CD4-positive, alpha-beta T cell treated with Interleukin-15 for 4 hours (primary cell): ENCODE data around the gene TSC22D1.
"Not testable (repeated sequence)": the region's sequence is repeated elsewhere in the genome, so short reads cannot be mapped to it uniquely, and the experiment has no call there.

Source experiments
- DNase-seq: peaks from one replicate; pipeline ENCODE4 v3.0.0-alpha.2; 2020; ENCODE audit warnings: low spot score

Gene TSC22D1

DNA sequence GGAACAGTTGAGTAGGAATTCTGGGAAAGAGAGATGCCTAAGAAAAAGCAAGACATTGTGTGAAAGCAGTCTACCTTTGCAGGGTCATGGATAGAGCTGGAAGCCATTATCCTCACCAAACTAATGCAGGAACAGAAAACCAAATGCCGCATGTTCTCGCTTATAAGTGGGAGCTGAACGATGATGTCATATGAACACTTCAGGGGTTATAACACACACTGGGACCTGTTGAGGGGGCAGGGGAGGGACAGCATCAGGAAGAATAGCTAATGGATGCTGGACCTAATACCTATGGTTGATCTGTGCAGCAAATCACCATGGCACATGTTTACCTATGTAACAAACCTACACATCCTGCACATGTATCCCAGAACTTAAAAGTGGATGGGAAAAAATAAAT, 69.9 kb downstream of the TSC22D1 start:
- no peak for DNase-seq

DNA sequence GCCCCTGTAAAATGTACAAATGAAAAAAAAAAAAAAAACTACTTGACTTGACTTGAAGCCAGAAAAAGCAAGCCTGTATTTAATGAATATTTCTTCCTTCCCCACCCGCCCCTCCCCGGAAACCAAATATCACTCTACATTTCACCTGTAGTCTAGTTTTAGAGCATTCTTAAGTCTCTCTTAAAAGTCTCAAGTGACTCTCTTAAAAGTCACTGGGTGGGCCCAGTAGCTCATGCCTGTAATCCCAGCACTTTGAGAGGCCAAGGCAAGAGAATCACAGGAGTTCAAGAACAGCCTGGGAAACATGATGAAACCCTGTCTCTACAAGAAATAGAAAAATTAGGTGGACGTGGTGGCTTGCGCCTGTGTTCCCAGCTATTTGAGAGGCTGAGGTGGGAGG, 72.0 kb downstream of the TSC22D1 start:
- DNase-seq: no peak

DNA sequence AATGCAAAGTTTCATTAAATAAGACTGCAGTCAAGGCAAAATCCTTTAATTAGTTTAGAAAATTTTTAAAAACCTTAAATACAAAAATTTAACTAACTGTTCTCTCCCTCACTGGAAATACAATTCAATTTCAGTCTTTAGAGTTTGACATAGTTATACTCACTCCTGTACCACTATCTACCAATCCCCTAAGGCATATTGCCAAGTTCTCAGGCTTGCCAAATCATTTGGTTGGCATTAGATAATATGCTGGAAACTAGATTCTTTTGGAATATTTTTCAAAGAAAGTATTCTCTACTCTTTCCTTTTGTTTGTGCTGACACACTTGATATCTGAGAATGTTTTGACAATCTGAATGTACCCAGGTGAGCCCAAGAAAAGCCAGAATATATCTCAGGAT, 77.2 kb downstream of the TSC22D1 start:
- no peak for DNase-seq

DNA sequence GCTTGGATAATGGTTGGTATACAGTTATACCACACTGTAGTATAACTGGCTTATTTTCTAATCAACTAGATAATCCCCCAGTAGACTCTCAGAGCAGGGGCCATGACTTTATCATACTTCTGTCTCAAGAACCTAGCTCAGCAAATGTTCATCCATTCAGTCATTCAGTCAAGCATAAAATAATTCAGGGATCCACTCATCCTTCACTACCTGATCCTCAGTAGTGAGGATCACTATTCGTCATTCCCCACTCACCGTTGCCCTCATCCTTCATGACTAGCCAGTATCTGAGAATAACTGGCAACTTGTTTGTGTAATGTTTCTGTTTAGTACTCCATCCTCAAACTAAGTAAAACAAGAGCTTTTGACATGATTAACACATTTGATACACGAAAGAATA, 77.6 kb downstream of the TSC22D1 start:
- no peak for DNase-seq

DNA sequence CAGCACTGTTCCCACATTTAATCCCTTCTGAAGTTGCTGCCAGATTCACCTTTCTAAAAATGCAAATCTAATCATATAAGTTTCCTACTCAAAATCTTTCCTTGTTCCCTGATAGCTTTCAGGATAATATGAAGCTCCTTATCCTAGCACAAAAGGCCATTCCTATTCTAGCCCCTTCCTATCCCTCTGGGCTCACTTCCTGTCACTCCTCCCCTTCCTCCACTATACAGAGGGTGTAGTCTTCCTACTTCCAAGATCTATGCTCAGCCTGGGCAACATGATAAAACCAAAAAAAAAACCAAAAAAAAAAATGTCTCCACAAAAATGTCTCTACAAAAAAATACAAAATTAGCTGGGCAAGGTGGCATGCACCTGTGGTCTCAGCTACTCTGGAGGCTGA, 78.3 kb downstream of the TSC22D1 start:
- DNase-seq: no peak

DNA sequence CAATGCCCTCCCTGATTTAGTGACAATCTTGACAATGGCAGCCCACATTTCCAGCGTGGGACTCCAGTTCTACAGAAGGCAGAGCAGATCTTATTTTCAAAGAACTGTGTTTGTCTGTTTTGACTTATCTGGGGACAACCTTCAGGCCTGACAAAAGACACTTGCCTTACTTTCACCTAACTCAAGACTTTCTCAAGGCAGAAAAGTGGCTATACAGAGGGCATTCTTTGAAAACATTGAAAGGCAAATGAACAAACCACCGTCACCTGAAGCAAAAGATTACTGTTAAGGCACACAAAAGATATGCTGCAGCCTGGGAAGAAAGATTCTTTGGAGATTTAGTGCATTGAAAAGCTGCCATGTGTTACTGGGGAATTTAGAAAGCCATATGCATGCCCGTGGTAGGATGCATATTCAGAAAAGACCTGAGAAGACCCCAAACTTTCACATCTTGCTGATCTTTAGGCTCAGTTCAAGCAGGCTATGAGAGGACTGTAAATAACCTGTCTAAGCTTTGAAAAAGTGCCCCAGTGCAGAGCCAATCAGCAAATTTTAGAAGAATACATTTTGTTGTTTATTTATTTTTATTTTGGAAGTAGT, 82.8 kb downstream of the TSC22D1 start:
- DNase-seq: no peak

DNA sequence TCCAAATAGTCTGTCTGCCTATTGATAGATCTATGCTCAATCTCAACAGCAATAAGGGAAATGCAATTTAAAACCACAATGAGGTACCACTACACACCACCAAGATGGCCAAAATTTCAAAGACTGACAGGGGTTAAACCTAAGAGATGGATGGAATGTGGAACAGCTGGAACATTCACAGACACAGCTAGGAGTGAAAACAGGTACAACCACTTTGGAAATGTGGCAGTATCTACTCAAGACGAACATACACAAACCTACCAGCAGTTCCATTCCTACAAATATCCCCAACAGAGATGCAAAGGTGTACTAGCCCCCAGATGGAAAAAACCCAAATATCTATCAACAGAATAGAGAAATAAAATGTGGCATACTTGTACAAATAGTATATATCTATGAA, 86.4 kb downstream of the TSC22D1 start:
- no peak for DNase-seq

DNA sequence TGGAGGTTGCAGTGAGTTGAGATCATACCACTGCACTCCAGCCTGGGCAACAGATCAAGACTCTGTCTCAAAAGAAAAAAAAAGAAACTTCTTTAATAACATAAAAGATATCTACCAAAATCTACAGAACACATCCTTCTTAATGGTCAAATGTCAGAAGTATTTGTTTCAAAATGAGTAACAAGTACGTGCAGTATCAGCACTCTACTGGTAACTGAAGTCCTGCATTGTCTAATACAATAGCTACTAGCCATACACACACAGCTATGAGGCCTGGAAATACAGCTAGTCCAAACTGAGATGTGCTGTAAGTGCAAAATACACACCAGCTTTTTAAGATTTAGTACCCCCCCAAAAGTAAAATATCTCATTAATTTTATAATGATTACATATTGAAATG, 88.1 kb downstream of the TSC22D1 start:
- DNase-seq: no peak

DNA sequence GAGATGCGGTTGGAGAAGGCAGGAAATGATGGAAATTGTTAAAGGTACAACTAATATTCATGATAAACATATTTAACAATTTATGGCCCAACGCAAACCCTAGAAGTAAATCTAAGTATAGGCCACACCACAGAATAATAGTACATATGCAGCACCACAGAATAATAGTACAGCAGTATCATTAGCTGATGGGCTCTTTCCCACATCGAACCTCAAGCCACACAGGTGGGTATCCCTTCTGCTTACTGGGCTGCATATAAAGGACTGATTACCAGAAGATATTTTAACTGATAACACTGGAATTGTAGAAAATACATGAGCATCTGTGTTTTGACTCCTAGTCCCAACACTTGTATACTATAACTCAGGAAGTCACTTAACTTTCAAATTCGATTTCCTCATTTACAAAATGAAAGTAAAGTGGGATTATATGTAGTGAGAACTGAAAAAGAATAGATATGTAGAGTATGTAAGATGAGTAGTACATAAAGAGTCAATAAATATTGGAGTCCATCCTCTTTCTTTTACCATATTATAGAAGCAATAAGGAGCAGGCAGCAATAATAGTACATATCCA, 91.5 kb downstream of the TSC22D1 start:
- DNase-seq: no peak

DNA sequence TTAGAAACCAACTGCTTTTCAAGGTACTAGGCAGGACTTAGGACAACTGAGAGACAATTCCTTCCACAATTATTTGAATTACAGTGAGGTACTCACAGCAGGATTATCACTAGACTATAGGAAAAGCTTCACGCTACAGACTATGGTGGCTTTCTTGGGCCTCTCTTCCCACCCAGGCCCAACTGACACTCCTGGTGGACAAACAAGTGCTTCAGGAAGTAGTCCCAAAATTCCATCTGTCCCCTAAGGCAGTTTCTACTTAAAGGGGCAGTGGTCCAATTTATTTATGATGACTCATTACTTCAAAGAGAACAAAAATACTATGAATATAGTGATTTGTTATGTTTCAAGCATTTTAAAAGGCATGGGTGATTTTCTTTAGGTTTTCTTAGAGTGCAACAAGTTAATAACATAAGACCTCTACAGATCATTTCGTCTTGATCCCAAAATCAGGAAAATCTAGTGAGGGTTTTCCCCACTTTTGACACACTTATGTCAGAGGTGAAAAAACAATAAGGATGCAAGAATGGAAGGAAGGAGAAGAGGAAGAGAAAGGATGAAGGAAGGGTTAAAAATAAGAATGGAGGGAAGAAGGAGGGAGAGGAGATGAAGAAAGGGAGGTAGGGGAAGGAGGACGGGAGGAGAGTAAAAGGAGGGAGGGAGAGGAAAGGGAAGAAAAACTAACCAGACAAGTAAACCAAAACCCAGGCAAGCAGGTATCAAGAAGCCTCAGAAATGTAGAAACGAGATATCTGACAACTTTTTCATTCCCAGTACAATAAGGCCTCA, 101.8 kb downstream of the TSC22D1 start:
- no peak for DNase-seq

DNA sequence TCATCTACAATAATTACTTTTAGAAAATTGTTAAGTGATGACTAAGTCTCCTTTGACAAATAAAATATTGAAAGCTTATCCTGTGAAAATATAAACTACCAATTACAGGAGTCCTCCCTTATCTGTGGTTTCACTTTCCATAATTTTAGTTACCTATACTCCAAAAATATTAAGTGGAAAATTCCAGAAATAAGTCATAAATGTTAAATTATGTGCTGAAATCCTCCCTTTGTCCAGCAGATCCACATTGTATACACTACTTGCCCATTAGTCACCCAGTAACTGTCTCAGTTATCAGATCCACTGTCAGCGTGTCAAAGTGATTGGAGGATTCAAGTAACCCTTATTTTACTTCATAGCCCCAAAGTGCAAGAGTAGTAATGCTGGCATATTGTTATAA, 104.4 kb downstream of the TSC22D1 start:
- DNase-seq: no peak

DNA sequence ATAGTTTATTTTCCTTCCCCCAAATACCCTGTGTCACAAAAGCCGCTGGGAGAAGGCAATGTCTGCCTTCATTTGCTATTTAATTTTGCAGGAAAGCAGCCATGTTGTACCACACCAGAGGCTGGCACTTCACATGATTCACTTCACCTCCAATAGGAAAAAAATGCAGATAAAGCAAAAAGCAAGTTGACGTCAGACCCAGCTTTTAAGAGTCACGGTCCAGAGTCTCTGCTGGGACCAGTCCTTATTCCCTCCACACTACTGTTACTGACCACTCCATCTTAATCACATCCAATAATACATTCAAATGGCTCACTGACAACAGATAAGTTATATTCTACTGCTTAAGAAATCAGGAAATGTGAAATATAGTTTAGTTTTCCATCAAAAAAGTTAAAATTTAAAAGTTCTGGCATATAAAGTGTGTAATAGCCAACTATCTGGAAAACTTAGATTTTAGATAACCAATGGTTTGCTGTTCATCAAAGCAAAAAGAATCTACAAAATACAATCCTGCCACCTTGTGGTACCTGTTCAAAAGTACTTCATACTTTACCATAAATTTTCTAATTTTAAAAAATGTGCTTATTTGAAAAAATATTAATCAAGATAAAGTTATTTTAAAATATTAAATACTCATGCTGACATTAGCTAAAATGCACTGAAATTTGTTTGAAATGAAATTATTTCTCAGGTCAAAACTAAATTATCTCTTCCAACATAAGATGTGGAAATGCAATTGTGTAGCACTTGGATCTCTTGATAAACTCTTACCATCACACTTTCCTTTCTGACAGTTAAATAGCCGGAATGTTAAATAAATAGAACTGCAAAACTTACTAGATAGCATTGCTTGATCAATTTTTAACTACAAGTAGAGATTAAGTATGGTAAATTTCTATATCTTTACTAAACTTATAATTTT, 105.2 kb downstream of the TSC22D1 start:
- peak; percentile 16 for DNase-seq

DNA sequence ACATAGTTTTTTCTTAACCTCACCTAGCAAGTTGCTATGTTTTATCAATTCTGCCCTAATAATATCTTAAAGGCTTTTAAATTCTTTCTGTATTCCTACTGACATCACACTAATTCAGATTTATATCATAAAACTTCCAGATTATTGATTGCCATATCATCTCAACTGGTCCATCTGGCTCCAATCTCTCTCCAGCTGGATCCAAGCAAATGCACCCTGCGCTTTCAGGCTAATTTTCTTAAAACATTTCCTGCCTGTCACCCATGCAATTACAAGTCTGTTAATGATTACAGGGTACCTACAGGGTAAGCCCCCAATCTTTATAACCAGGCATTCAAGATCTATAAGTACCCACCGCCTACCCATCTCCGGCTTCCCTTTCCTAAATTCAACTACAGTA, 107.3 kb downstream of the TSC22D1 start:
- no peak for DNase-seq

DNA sequence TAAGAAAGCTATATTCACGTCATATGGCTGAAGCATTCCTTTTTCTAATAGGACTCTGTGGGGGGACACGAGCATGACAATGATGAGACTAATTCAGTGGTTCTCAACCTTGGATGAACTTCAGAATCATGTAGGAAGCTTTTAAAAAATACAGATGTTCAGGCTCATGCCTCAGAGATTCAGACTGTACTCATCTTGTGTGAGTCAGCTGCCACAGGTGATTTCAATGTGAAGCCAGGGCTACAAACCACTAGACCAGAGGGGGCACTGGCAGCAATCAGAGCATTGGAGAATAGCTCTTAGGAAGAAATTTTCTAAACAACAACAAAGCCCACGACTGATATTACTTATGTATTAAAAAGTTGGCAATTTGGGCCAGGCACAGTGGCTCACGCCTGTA, 110.8 kb downstream of the TSC22D1 start:
- DNase-seq: no peak

DNA sequence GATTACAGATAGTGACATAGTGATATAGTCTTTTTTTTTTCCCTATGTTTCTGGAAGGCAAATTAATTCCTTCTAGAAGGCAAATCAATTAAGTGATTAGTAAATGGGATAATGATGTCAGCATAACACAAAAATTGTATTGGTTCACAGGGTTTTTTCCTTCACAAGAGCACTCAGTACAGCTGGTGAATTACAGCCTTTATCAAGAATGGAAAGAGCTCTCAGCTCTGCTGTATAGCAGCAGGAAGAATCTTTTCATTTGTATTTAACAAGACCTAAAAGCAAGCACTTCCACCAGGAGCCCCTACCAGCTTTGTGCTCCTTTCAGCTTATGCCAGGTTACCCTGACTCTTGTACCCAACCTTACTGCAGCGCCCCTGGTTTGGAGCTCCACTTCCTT, 111.7 kb downstream of the TSC22D1 start:
- DNase-seq: no peak

DNA sequence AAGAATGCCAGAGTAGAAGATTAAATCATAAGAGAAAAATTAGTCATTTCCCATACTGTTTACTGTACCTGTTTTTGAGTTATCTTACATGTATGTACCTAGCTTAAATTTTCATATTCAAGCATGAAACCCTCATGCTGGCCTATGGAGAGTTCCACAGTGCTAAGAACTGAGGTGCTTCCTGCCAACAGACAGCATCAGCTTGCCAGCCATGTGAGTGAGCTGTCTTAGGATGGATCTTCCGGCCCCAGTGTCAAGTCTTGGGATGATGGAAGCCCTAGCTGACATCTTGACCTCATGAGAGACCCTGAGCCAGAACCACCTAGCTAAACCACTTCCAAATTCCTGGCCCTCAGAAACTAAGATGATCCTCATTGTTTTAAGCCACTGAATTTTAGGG, 112.4 kb downstream of the TSC22D1 start:
- no peak for DNase-seq

DNA sequence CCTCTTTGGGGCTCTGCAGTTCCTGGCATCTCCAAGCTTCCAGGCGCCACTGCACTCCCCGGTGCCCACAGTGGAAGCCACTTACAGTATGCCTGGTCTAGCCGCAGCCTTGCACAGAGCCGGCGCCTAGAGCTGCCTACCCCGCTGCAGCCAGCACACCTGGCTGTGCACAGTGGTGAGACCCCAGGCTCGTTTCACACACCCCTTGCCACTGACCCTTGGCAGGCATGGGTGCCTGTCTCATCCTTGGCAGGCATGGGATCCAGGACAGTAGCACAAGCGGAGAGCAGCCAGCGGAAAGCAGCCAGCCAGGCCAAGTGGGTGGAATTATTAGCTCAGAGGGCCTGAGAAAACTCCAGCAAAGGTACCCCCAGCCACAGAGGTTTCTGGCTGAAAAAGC, 116.5 kb downstream of the TSC22D1 start:
- no peak for DNase-seq

DNA sequence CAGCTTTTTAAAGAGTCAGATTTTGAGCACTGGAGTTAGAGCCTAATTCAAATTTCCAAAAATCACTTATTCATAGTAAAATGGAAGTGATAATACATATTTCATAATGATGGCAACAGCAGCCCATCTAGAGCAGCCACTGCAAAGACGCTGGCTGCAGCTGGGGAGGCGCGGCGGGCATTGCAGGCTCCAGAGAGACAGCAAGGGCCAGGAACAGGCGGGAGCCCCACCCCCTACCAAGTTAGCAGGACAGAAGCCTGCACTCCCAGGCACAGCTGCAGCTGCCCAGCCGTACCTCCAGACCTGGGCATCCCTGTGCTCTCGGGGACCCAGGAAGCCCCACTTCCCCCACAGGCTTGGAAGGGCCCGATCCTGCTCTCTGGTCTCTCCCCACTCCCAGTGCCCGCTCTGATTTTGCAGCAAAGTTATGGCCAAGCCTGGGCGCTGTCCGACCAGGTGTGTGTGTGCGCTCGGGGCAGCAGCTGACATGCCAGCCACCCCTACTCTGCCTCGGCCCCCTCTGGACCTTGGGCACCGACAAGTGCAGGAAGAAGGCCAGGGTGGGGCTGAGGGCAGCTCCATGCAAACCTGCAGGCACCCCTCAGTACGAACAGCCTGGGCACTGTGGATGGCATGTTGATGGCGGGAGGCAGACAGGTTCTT, 117.7 kb downstream of the TSC22D1 start:
- no peak for DNase-seq

DNA sequence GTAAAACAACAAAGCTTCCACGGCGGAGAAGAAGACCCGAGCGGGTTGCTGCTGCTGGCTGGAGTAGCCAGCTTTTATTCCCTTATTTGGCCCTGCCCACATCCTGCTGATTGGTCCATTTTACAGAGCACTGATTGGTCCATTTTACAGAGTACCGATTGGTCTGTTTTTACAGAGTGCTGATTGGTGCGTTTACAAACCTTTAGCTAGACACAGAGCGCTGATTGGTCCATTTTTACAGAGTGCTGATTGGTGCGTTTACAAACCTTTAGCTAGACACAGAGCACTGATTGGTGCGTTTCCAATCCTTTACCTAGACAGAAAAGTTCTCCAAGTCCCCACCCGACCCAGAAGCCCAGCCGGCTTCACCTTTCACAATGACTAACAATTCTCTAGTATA, 119.9 kb downstream of the TSC22D1 start:
- not testable (repeated sequence) for DNase-seq

DNA sequence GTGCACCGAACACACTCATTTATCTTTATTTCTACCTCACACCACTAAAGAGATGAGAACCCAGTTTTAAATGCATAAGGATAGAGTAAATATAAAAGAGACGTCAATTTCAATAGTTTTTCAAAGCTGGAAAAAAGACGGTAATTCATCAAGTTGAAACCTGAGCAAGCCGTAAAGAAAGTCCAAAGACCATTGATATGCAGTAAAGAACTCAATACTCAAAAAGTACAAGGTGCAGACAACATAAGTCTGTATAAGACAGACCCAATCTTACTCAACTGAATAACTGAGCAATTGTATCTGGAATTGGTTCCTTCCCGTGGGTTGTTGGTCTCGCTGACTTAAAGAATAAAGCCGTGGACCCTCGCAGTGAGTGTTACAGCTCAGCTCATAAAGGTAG, 120.4 kb downstream of the TSC22D1 start:
- no peak for DNase-seq

DNA sequence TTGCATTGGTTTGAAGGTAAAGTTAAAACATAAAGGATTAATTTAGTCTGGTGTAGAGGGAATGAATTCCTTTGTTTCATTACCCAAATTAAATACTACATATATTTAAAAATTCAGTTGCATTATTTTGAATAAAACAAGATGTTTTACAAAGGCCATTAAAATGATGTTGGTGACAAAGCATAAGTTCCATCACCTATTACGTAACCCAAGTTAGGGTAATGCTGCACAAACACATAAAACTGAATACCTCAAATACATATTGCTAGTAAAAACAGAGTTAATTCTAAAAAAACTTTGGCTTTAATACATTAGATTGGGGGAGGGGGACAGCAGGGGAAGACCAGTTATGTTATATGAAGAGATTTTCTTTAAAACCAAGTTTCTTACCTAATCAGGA, 122.2 kb downstream of the TSC22D1 start:
- DNase-seq: no peak

DNA sequence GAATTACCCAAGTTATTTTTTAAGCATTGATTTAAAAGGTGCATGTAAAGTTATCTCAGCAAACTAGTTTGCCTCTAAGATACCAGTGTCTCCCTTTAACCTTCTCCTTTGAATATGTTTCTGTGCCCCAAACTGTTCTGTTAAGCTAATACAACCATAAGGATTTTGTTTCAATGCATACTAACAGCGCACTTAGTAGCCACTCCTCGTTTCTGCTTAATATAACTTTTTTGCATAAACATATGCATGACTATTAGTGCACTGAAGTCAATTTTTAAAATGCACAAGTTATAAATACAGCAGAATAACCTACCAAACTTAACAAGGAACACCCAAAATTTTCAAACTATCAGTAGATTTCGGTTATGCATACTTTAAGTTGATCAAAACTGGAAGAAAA, 123.1 kb downstream of the TSC22D1 start:
- no peak for DNase-seq
